Neuron (in vitro differentiated cells): ENCODE measurements around the gene PIK3R1.

Experiments used
- H2AFZ ChIP-seq: one replicate; pipeline ENCODE4 v1.6.1; 2013; ENCODE audit warnings: low read depth, mild to moderate bottlenecking, inconsistent platforms, low read length, moderate library complexity
- H3K27me3 ChIP-seq: one replicate; pipeline ENCODE4 v1.6.1; 2013; ENCODE audit warnings: low read length; ENCODE audit not compliant: insufficient read depth
- H3K36me3 ChIP-seq: one replicate; pipeline ENCODE4 v1.6.1; 2013; ENCODE audit warnings: low read length; ENCODE audit not compliant: insufficient read depth
- H3K4me1 ChIP-seq: one replicate; pipeline ENCODE4 v1.6.1; 2013; ENCODE audit warnings: low read length; ENCODE audit not compliant: insufficient read depth
- H3K4me3 ChIP-seq: 2 replicates; pipeline ENCODE4 v1.5.1; 2013; ENCODE audit warnings: mild to moderate bottlenecking, low read length, moderate library complexity
- H3K9me3 ChIP-seq: one replicate; pipeline ENCODE4 v1.6.1; 2013; ENCODE audit warnings: low read length

Gene PIK3R1

GRCh38 chr5:68347536-68347935 lies 132.0 kb downstream of the PIK3R1 start:
- Histone ChIP-seq H3K27me3 (no peaks in the 10 kb centered on the region), H3K4me1 (peaks cover 24% of the 10 kb centered on the region), H3K4me3 (no peak overlapping the region), H3K36me3 (no peaks in the 10 kb centered on the region), H3K9me3 (no peaks in the 10 kb centered on the region), H2AFZ (no peak overlapping the region)

GRCh38 chr5:68348447-68349222 lies 133.1 kb downstream of the PIK3R1 start:
- H3K27me3 ChIP-seq = no peaks in the 10 kb centered on the region
- peaks cover 19% of the 10 kb centered on the region for H3K4me1 ChIP-seq
- H3K4me3 ChIP-seq = no peak overlapping the region
- H2AFZ ChIP-seq = no peak overlapping the region
- no peaks in the 10 kb centered on the region for H3K9me3 ChIP-seq
- H3K36me3 ChIP-seq = no peaks in the 10 kb centered on the region

GRCh38 chr5:68350176-68350575 lies 134.6 kb downstream of the PIK3R1 start:
- Histone ChIP-seq H3K4me1 (peaks cover 4% of the 10 kb centered on the region), H3K4me3 (no peak overlapping the region), H3K36me3 (no peaks in the 10 kb centered on the region), H3K9me3 (no peaks in the 10 kb centered on the region), H2AFZ (no peak overlapping the region), H3K27me3 (no peaks in the 10 kb centered on the region)
